ENCODE measurements around the gene TMPRSS6. TPM values are rescaled to one million over a fixed set of nuclear protein-coding genes. Genes with fewer than 3 reads are reported as not detected.

The TMPRSS6 gene
- total RNA-seq, 1 donor from 2014 or later: 7.6 TPM

GRCh38 chr22:37138849-37139561, 29.5 kb upstream of the TMPRSS6 start:
- TF ChIP-seq CTCF (conservative IDR thresholded peaks at IDR 0.05): no peak
- H3K36me3 Mint-ChIP-seq: no peaks in the 10 kb centered on the region
- no peaks in the 10 kb centered on the region for H3K9me3 Mint-ChIP-seq
- H3K4me3 Mint-ChIP-seq: no peak overlapping the region
- H3K4me1 Mint-ChIP-seq (ENCODE audit: unreplicated experiment): no peaks in the 10 kb centered on the region
- peaks cover 26% of the 10 kb centered on the region for H3K27me3 Mint-ChIP-seq
- DNase-seq (ENCODE audit: extremely low spot score, unreplicated experiment): no peak
- no peak overlapping the region for H3K27ac Mint-ChIP-seq

GRCh38 chr22:37137903-37138665, 28.6 kb upstream of the TMPRSS6 start:
- DNase-seq (ENCODE audit: extremely low spot score, unreplicated experiment): no peak
- Mint-ChIP-seq H3K9me3 (no peaks in the 10 kb centered on the region), H3K36me3 (no peaks in the 10 kb centered on the region), H3K27ac (no peak overlapping the region), H3K4me3 (no peak overlapping the region), H3K27me3 (peaks cover 20% of the 10 kb centered on the region), H3K4me1 (ENCODE audit: unreplicated experiment) (no peaks in the 10 kb centered on the region)
- TF ChIP-seq CTCF (conservative IDR thresholded peaks at IDR 0.05): no peak

- no peaks in the 10 kb centered on the region for H3K9me3 Mint-ChIP-seq
- no peak for TF ChIP-seq CTCF (conservative IDR thresholded peaks at IDR 0.05)
- no peaks in the 10 kb centered on the region for H3K36me3 Mint-ChIP-seq
- no peak overlapping the region for H3K4me3 Mint-ChIP-seq
- no peak overlapping the region for H3K27ac Mint-ChIP-seq
- peaks cover 18% of the 10 kb centered on the region for H3K27me3 Mint-ChIP-seq
- no peaks in the 10 kb centered on the region for H3K4me1 Mint-ChIP-seq (ENCODE audit: unreplicated experiment)
- DNase-seq (ENCODE audit: extremely low spot score, unreplicated experiment): no peak
Measured at GRCh38 chr22:37137131-37137530, 27.6 kb upstream of the TMPRSS6 start.

GRCh38 chr22:37135023-37135422, 25.5 kb upstream of the TMPRSS6 start:
- peaks cover 18% of the 10 kb centered on the region for H3K27me3 Mint-ChIP-seq
- H3K4me3 Mint-ChIP-seq: no peak overlapping the region
- no peak overlapping the region for H3K27ac Mint-ChIP-seq
- H3K36me3 Mint-ChIP-seq: no peaks in the 10 kb centered on the region
- no peak for DNase-seq (ENCODE audit: extremely low spot score, unreplicated experiment)
- TF ChIP-seq CTCF (conservative IDR thresholded peaks at IDR 0.05): no peak
- no peaks in the 10 kb centered on the region for H3K9me3 Mint-ChIP-seq
- H3K4me1 Mint-ChIP-seq (ENCODE audit: unreplicated experiment): no peaks in the 10 kb centered on the region

GRCh38 chr22:37133304-37134018, 23.9 kb upstream of the TMPRSS6 start:
- no peak overlapping the region for H3K4me3 Mint-ChIP-seq
- H3K27me3 Mint-ChIP-seq: peaks cover 15% of the 10 kb centered on the region
- TF ChIP-seq CTCF (conservative IDR thresholded peaks at IDR 0.05): no peak
- H3K27ac Mint-ChIP-seq: no peak overlapping the region
- H3K36me3 Mint-ChIP-seq: no peaks in the 10 kb centered on the region
- no peaks in the 10 kb centered on the region for H3K9me3 Mint-ChIP-seq
- DNase-seq (ENCODE audit: extremely low spot score, unreplicated experiment): no peak
- H3K4me1 Mint-ChIP-seq (ENCODE audit: unreplicated experiment): no peaks in the 10 kb centered on the region
